Muscle layer of colon (tissue), 2 donors: Measurements from ENCODE around the gene ATP9B.

Experiments
- H3K27ac ChIP-seq: one replicate; pipeline ENCODE4 v1.7.0; 2013; ENCODE audit warnings: low read depth, mild to moderate bottlenecking, low read length, moderate library complexity
- H3K27me3 ChIP-seq, 2 donors: one replicate each; pipeline ENCODE4 v1.7.0; 2013; ENCODE audit warnings: low read length in 2 of 2, mild to moderate bottlenecking in 2 of 2; ENCODE audit not compliant: insufficient read depth in 2 of 2, control insufficient read depth in 1 of 2
- H3K36me3 ChIP-seq: one replicate; pipeline ENCODE4 v1.7.0; 2013; ENCODE audit warnings: mild to moderate bottlenecking, low read length; ENCODE audit not compliant: insufficient read depth
- H3K4me1 ChIP-seq: one replicate; pipeline ENCODE4 v1.7.0; 2013; ENCODE audit warnings: mild to moderate bottlenecking, low read length; ENCODE audit not compliant: insufficient read depth
- H3K4me3 ChIP-seq, 2 donors: one replicate each; pipeline ENCODE4 v1.7.0; 2013; ENCODE audit warnings: low read length in 2 of 2, low read depth in 1 of 2, mild to moderate bottlenecking in 1 of 2, moderate library complexity in 1 of 2
- H3K9ac ChIP-seq: one replicate; pipeline ENCODE4 v1.7.0; 2013; ENCODE audit warnings: low read length
- H3K9me3 ChIP-seq: one replicate; pipeline ENCODE4 v1.7.0; 2013; ENCODE audit warnings: mild to moderate bottlenecking, low read length
- donor health status: abdominal sarcoma.
- donor health status: Adenocarcinoma of cecum.

The ATP9B gene

GRCh38 chr18:79353267-79353666 is 284.1 kb downstream of the ATP9B start:
- Histone ChIP-seq H3K27ac (no peak overlapping the region), H3K9ac (no peak overlapping the region), H3K9me3 (no peaks in the 10 kb centered on the region), H3K4me3 (no peak overlapping the region), H3K36me3 (peaks cover 30% of the 10 kb centered on the region), H3K4me1 (no peaks in the 10 kb centered on the region), H3K27me3 (no peaks in the 10 kb centered on the region)

- no peaks in the 10 kb centered on the region for H3K9me3 ChIP-seq
- peaks cover 23% of the 10 kb centered on the region for H3K36me3 ChIP-seq
- no peak overlapping the region for H3K4me3 ChIP-seq
- H3K27me3 ChIP-seq = no peaks in the 10 kb centered on the region
- no peaks in the 10 kb centered on the region for H3K4me1 ChIP-seq
- H3K27ac ChIP-seq = no peak overlapping the region
- no peak overlapping the region for H3K9ac ChIP-seq
These were observed 285.2 kb downstream of the ATP9B start for GRCh38 chr18:79354350-79354749.

GRCh38 chr18:79355433-79356335 is 286.5 kb downstream of the ATP9B start:
- Histone ChIP-seq H3K9me3 (no peaks in the 10 kb centered on the region), H3K27me3 (no peaks in the 10 kb centered on the region), H3K4me1 (no peaks in the 10 kb centered on the region), H3K4me3 (no peak overlapping the region), H3K36me3 (peaks cover 24% of the 10 kb centered on the region), H3K27ac (no peak overlapping the region), H3K9ac (no peak overlapping the region)

GRCh38 chr18:79356435-79356834 is 287.2 kb downstream of the ATP9B start:
- Histone ChIP-seq H3K27me3 (no peaks in the 10 kb centered on the region), H3K9ac (no peak overlapping the region), H3K9me3 (no peaks in the 10 kb centered on the region), H3K4me3 (no peak overlapping the region), H3K27ac (no peak overlapping the region), H3K4me1 (no peaks in the 10 kb centered on the region), H3K36me3 (peaks cover 23% of the 10 kb centered on the region)

GRCh38 chr18:79360933-79361332 is 291.7 kb downstream of the ATP9B start:
- peaks cover 38% of the 10 kb centered on the region for H3K36me3 ChIP-seq
- H3K27me3 ChIP-seq = no peaks in the 10 kb centered on the region
- H3K4me1 ChIP-seq = no peaks in the 10 kb centered on the region
- H3K4me3 ChIP-seq = no peak overlapping the region
- no peak overlapping the region for H3K9ac ChIP-seq
- no peak overlapping the region for H3K27ac ChIP-seq
- no peaks in the 10 kb centered on the region for H3K9me3 ChIP-seq

- H3K9ac ChIP-seq = no peak overlapping the region
- H3K9me3 ChIP-seq = no peaks in the 10 kb centered on the region
- no peaks in the 10 kb centered on the region for H3K27me3 ChIP-seq
- H3K36me3 ChIP-seq = peaks cover 38% of the 10 kb centered on the region
- no peaks in the 10 kb centered on the region for H3K4me1 ChIP-seq
- no peak overlapping the region for H3K4me3 ChIP-seq
- H3K27ac ChIP-seq = no peak overlapping the region
These were observed 292.8 kb downstream of the ATP9B start for GRCh38 chr18:79361766-79362522.

GRCh38 chr18:79365701-79366100 is 296.5 kb downstream of the ATP9B start:
- Histone ChIP-seq H3K27ac (no peak overlapping the region), H3K9ac (no peak overlapping the region), H3K4me3 (no peak overlapping the region), H3K36me3 (peaks cover 23% of the 10 kb centered on the region), H3K9me3 (no peaks in the 10 kb centered on the region), H3K4me1 (no peaks in the 10 kb centered on the region), H3K27me3 (no peaks in the 10 kb centered on the region)

GRCh38 chr18:79366177-79367094 is 297.2 kb downstream of the ATP9B start:
- Histone ChIP-seq H3K27me3 (no peaks in the 10 kb centered on the region), H3K27ac (no peak overlapping the region), H3K4me1 (no peaks in the 10 kb centered on the region), H3K9me3 (no peaks in the 10 kb centered on the region), H3K36me3 (peaks cover 16% of the 10 kb centered on the region), H3K9ac (no peak overlapping the region), H3K4me3 (no peak overlapping the region)

- H3K36me3 ChIP-seq = peaks cover 6% of the 10 kb centered on the region
- H3K27ac ChIP-seq = no peak overlapping the region
- no peak overlapping the region for H3K9ac ChIP-seq
- H3K4me1 ChIP-seq = no peaks in the 10 kb centered on the region
- H3K9me3 ChIP-seq = no peaks in the 10 kb centered on the region
- H3K27me3 ChIP-seq = no peaks in the 10 kb centered on the region
- no peak overlapping the region for H3K4me3 ChIP-seq
These were observed 298.3 kb downstream of the ATP9B start for GRCh38 chr18:79367480-79367879.

GRCh38 chr18:79367989-79368388 is 298.8 kb downstream of the ATP9B start:
- Histone ChIP-seq H3K27ac (no peak overlapping the region), H3K9ac (no peak overlapping the region), H3K36me3 (peaks cover 4% of the 10 kb centered on the region), H3K27me3 (no peaks in the 10 kb centered on the region), H3K9me3 (no peaks in the 10 kb centered on the region), H3K4me3 (no peak overlapping the region), H3K4me1 (no peaks in the 10 kb centered on the region)

- no peaks in the 10 kb centered on the region for H3K27me3 ChIP-seq
- no peaks in the 10 kb centered on the region for H3K9me3 ChIP-seq
- peaks cover 4% of the 10 kb centered on the region for H3K36me3 ChIP-seq
- no peak overlapping the region for H3K27ac ChIP-seq
- H3K4me1 ChIP-seq = no peaks in the 10 kb centered on the region
- no peak overlapping the region for H3K4me3 ChIP-seq
- no peak overlapping the region for H3K9ac ChIP-seq
These were observed 299.5 kb downstream of the ATP9B start for GRCh38 chr18:79368681-79369080.
